ENCODE measurements around the gene ZMAT5.

The ZMAT5 gene

GRCh38 chr22:29717789-29718188 is 49.0 kb downstream of the ZMAT5 start:
- no peak overlapping the region for H3K9ac ChIP-seq (ENCODE audit: low read length)
- no peak overlapping the region for H3K4me3 ChIP-seq (ENCODE audit: low read depth, low read length)
- H3K36me3 ChIP-seq (ENCODE audit: control insufficient read depth, insufficient read depth, low read length) = no peaks in the 10 kb centered on the region
- H3K27me3 ChIP-seq (ENCODE audit: control insufficient read depth, insufficient read depth, low read length) = peaks cover 62% of the 10 kb centered on the region
- H3K4me1 ChIP-seq (ENCODE audit: control insufficient read depth, insufficient read depth, low read length) = no peaks in the 10 kb centered on the region; the same call in 1 of the 2 replicates
- no peak overlapping the region for H3K27ac ChIP-seq (ENCODE audit: low read depth, low read length)
- H3K9me3 ChIP-seq (ENCODE audit: control insufficient read depth, insufficient read depth, low read depth, low read length) = no peaks in the 10 kb centered on the region

GRCh38 chr22:29716814-29717545 is 49.8 kb downstream of the ZMAT5 start:
- Histone ChIP-seq H3K27me3 (ENCODE audit: control insufficient read depth, insufficient read depth, low read length) (peaks cover 55% of the 10 kb centered on the region), H3K27ac (ENCODE audit: low read depth, low read length) (no peak overlapping the region), H3K9ac (ENCODE audit: low read length) (no peak overlapping the region), H3K4me3 (ENCODE audit: low read depth, low read length) (no peak overlapping the region), H3K36me3 (ENCODE audit: control insufficient read depth, insufficient read depth, low read length) (no peaks in the 10 kb centered on the region), H3K9me3 (ENCODE audit: control insufficient read depth, insufficient read depth, low read depth, low read length) (no peaks in the 10 kb centered on the region), H3K4me1 (ENCODE audit: control insufficient read depth, insufficient read depth, low read length) (no peaks in the 10 kb centered on the region; the same call in 1 of the 2 replicates)

GRCh38 chr22:29715705-29716104 is 51.1 kb downstream of the ZMAT5 start:
- no peak overlapping the region for H3K4me3 ChIP-seq (ENCODE audit: low read depth, low read length)
- H3K9me3 ChIP-seq (ENCODE audit: control insufficient read depth, insufficient read depth, low read depth, low read length) = no peaks in the 10 kb centered on the region
- H3K9ac ChIP-seq (ENCODE audit: low read length) = no peak overlapping the region
- H3K4me1 ChIP-seq (ENCODE audit: control insufficient read depth, insufficient read depth, low read length) = no peaks in the 10 kb centered on the region; the same call in 1 of the 2 replicates
- no peaks in the 10 kb centered on the region for H3K36me3 ChIP-seq (ENCODE audit: control insufficient read depth, insufficient read depth, low read length)
- peaks cover 46% of the 10 kb centered on the region for H3K27me3 ChIP-seq (ENCODE audit: control insufficient read depth, insufficient read depth, low read length)
- H3K27ac ChIP-seq (ENCODE audit: low read depth, low read length) = no peak overlapping the region

- Histone ChIP-seq H3K4me1 (ENCODE audit: control insufficient read depth, insufficient read depth, low read length) (no peaks in the 10 kb centered on the region; the same call in 1 of the 2 replicates), H3K9ac (ENCODE audit: low read length) (no peak overlapping the region), H3K27me3 (ENCODE audit: control insufficient read depth, insufficient read depth, low read length) (peaks cover 46% of the 10 kb centered on the region), H3K9me3 (ENCODE audit: control insufficient read depth, insufficient read depth, low read depth, low read length) (no peaks in the 10 kb centered on the region), H3K36me3 (ENCODE audit: control insufficient read depth, insufficient read depth, low read length) (no peaks in the 10 kb centered on the region), H3K27ac (ENCODE audit: low read depth, low read length) (no peak overlapping the region), H3K4me3 (ENCODE audit: low read depth, low read length) (no peak overlapping the region)
Measured at GRCh38 chr22:29715240-29715639, 51.6 kb downstream of the ZMAT5 start.

- Histone ChIP-seq H3K4me3 (ENCODE audit: low read depth, low read length) (no peak overlapping the region), H3K4me1 (ENCODE audit: control insufficient read depth, insufficient read depth, low read length) (no peaks in the 10 kb centered on the region; the same call in 1 of the 2 replicates), H3K9ac (ENCODE audit: low read length) (no peak overlapping the region), H3K27me3 (ENCODE audit: control insufficient read depth, insufficient read depth, low read length) (peaks cover 36% of the 10 kb centered on the region), H3K27ac (ENCODE audit: low read depth, low read length) (no peak overlapping the region), H3K36me3 (ENCODE audit: control insufficient read depth, insufficient read depth, low read length) (no peaks in the 10 kb centered on the region), H3K9me3 (ENCODE audit: control insufficient read depth, insufficient read depth, low read depth, low read length) (no peaks in the 10 kb centered on the region)
Measured at GRCh38 chr22:29713156-29713727, 53.6 kb downstream of the ZMAT5 start.

GRCh38 chr22:29712119-29712518 is 54.7 kb downstream of the ZMAT5 start:
- Histone ChIP-seq H3K4me1 (ENCODE audit: control insufficient read depth, insufficient read depth, low read length) (no peaks in the 10 kb centered on the region; the same call in 1 of the 2 replicates), H3K4me3 (ENCODE audit: low read depth, low read length) (no peak overlapping the region), H3K27ac (ENCODE audit: low read depth, low read length) (no peak overlapping the region), H3K9ac (ENCODE audit: low read length) (no peak overlapping the region), H3K27me3 (ENCODE audit: control insufficient read depth, insufficient read depth, low read length) (peaks cover 28% of the 10 kb centered on the region), H3K9me3 (ENCODE audit: control insufficient read depth, insufficient read depth, low read depth, low read length) (no peaks in the 10 kb centered on the region), H3K36me3 (ENCODE audit: control insufficient read depth, insufficient read depth, low read length) (no peaks in the 10 kb centered on the region)

GRCh38 chr22:29710922-29711593 is 55.7 kb downstream of the ZMAT5 start:
- Histone ChIP-seq H3K9ac (ENCODE audit: low read length) (no peak overlapping the region), H3K36me3 (ENCODE audit: control insufficient read depth, insufficient read depth, low read length) (no peaks in the 10 kb centered on the region), H3K4me3 (ENCODE audit: low read depth, low read length) (no peak overlapping the region), H3K27ac (ENCODE audit: low read depth, low read length) (no peak overlapping the region), H3K27me3 (ENCODE audit: control insufficient read depth, insufficient read depth, low read length) (peaks cover 28% of the 10 kb centered on the region), H3K4me1 (ENCODE audit: control insufficient read depth, insufficient read depth, low read length) (peaks cover 7% of the 10 kb centered on the region), H3K9me3 (ENCODE audit: control insufficient read depth, insufficient read depth, low read depth, low read length) (no peaks in the 10 kb centered on the region)

GRCh38 chr22:29710193-29710592 is 56.6 kb downstream of the ZMAT5 start:
- Histone ChIP-seq H3K27ac (ENCODE audit: low read depth, low read length) (no peak overlapping the region), H3K27me3 (ENCODE audit: control insufficient read depth, insufficient read depth, low read length) (peaks cover 31% of the 10 kb centered on the region), H3K36me3 (ENCODE audit: control insufficient read depth, insufficient read depth, low read length) (no peaks in the 10 kb centered on the region), H3K4me1 (ENCODE audit: control insufficient read depth, insufficient read depth, low read length) (peaks cover 12% of the 10 kb centered on the region), H3K9ac (ENCODE audit: low read length) (no peak overlapping the region), H3K4me3 (ENCODE audit: low read depth, low read length) (no peak overlapping the region), H3K9me3 (ENCODE audit: control insufficient read depth, insufficient read depth, low read depth, low read length) (no peaks in the 10 kb centered on the region)

- no peak overlapping the region for H3K4me3 ChIP-seq (ENCODE audit: low read depth, low read length)
- H3K9me3 ChIP-seq (ENCODE audit: control insufficient read depth, insufficient read depth, low read depth, low read length) = no peaks in the 10 kb centered on the region
- peaks cover 47% of the 10 kb centered on the region for H3K27me3 ChIP-seq (ENCODE audit: control insufficient read depth, insufficient read depth, low read length)
- no peak overlapping the region for H3K9ac ChIP-seq (ENCODE audit: low read length)
- peaks cover 33% of the 10 kb centered on the region for H3K4me1 ChIP-seq (ENCODE audit: control insufficient read depth, insufficient read depth, low read length)
- H3K27ac ChIP-seq (ENCODE audit: low read depth, low read length) = no peak overlapping the region
- no peaks in the 10 kb centered on the region for H3K36me3 ChIP-seq (ENCODE audit: control insufficient read depth, insufficient read depth, low read length)
Measured at GRCh38 chr22:29707471-29707870, 59.3 kb downstream of the ZMAT5 start.

GRCh38 chr22:29707010-29707409 is 59.8 kb downstream of the ZMAT5 start:
- Histone ChIP-seq H3K27me3 (ENCODE audit: control insufficient read depth, insufficient read depth, low read length) (peaks cover 51% of the 10 kb centered on the region), H3K9me3 (ENCODE audit: control insufficient read depth, insufficient read depth, low read depth, low read length) (no peaks in the 10 kb centered on the region), H3K4me3 (ENCODE audit: low read depth, low read length) (no peak overlapping the region), H3K9ac (ENCODE audit: low read length) (no peak overlapping the region), H3K27ac (ENCODE audit: low read depth, low read length) (no peak overlapping the region), H3K4me1 (ENCODE audit: control insufficient read depth, insufficient read depth, low read length) (peaks cover 37% of the 10 kb centered on the region), H3K36me3 (ENCODE audit: control insufficient read depth, insufficient read depth, low read length) (no peaks in the 10 kb centered on the region)

GRCh38 chr22:29706486-29706885 is 60.3 kb downstream of the ZMAT5 start:
- Histone ChIP-seq H3K27ac (ENCODE audit: low read depth, low read length) (no peak overlapping the region), H3K4me3 (ENCODE audit: low read depth, low read length) (no peak overlapping the region), H3K27me3 (ENCODE audit: control insufficient read depth, insufficient read depth, low read length) (peaks cover 53% of the 10 kb centered on the region), H3K4me1 (ENCODE audit: control insufficient read depth, insufficient read depth, low read length) (peaks cover 42% of the 10 kb centered on the region), H3K36me3 (ENCODE audit: control insufficient read depth, insufficient read depth, low read length) (no peaks in the 10 kb centered on the region), H3K9me3 (ENCODE audit: control insufficient read depth, insufficient read depth, low read depth, low read length) (no peaks in the 10 kb centered on the region), H3K9ac (ENCODE audit: low read length) (no peak overlapping the region)
